ENCODE measurements around the gene SLIT3.
"Not testable (repeated sequence)": the region's sequence is repeated elsewhere in the genome, so short reads cannot be mapped to it uniquely, and the experiment has no call there.

Gene SLIT3

GRCh38 chr5:168668078-168668477 lies 632.9 kb downstream of the SLIT3 start:
- no peak for DNase-seq (ENCODE audit: low spot score)

DNA sequence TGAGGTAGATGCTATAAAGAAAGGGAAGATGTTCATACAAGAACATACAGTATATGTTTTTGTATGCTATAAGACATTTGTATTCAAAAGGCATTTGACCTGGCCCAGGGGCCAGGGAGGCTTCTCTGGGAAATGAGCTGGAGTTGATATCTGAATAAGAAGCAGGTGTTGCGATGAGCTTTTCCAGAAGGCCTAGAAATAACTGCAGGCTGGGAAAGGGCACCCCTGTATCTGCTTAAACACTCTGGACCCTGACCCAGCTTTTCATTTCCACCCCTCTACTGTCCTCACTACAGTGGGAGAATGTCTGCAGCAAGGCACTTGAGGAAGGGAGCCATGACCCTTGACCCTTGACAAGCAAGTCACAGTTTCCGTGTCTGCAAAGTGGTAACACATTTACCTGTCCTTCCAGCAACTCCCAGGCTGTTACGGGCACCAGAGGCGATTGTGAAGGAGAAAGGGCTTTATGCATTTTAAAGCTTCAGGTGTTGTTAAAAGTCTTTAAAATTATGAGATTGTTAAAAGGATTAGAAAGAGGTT lies 633.6 kb downstream of the SLIT3 start:
- no peak for DNase-seq (ENCODE audit: low spot score)

DNA sequence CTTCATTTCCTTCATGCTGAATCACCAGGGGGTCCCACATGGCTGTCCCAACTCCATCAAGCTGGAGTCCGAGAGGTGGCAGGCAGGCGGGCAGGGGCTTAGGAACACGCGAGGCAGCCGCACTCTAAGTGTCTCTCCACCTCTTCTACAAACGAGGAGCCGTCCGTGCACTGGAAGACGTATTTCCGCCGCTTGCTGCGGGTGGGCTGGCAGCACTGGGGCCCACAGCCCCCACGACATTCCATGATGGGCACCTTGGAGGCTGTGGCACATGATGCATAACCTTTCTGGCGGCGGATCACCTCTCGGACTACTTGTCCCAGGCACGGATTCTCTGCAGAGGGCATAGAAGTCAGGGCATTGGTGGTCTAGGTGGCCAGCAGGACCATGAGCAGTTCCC lies 634.6 kb downstream of the SLIT3 start:
- no peak for DNase-seq (ENCODE audit: low spot score)

DNA sequence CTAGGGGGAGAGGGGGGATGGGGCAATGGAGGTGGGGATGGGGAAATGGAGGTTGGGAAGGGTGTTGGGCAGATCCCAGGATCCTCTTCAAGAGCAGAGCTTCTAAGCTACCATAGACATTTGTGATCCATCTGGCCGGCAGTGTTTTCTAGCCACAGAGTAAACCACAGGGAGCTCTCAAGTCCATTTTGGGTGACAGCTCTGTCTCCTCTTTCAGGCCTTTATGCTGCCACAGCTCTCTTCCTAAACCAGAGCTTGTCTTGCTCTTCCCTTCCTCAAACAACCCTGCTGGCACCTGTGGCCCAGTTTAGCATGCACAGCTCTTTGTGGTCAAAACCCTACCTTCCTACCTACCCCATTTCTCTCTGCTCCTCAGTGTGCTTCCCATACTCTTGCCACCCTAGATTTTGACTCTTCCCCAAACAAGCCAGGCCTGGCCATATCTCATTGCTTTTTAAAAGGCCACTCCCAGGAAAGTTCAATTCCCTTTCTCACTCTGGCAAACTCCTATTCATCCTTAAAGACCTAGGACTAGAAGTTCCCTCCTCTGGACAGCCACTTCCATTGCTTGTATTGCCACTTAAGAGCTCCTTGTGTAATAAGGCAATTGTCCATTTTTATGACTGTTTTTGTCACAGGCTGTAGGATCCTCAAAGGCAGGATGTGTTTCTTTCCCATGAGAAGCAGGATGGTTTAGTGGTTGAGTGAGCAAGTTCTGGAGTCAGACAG lies 637.5 kb downstream of the SLIT3 start:
- DNase-seq (ENCODE audit: low spot score): no peak

DNA sequence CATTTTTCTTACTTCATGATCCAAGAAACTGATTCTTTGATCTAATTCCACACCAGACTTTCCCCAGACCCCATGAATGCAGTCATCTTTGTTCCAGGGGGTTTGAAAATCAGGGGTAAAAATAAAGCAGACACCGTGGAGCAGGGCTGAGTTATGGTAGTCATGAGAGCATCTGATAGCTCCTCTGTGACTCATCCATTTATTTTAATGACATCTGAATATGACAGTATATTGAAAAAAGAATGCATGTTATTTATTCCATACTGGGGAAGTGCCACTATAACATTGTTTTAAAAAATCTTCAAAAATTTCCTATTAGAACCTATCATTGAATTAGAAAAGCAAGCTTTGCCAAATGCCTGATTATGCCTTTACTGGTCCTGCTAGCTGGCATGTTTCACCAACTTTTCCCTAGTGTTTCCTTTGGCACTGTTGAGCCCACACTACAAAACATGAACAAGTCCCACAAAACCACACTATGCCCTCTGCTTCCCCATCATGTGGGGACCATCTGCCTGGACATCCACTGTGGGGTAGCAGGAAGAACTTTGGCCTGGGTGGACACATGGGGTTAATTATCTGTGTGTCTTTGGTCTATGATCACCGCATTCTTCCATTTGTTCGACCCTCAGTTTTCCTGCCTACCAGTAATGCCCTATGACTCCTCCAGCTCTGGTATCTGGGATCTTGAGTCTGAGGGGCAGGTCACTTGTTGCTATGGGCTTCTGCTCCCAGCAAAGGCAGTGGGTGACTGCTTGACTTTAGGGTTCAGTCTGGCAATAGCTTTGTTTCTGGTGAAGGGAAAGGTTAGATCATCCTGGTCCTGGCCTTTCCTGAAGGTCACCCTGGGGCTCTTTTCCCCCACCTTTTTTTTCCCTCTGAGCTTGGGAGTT lies 639.1 kb downstream of the SLIT3 start:
- no peak for DNase-seq (ENCODE audit: low spot score)

- DNase-seq (ENCODE audit: low spot score): no peak
Observed at GRCh38 chr5:168660691-168661090, 640.2 kb downstream of the SLIT3 start.

DNA sequence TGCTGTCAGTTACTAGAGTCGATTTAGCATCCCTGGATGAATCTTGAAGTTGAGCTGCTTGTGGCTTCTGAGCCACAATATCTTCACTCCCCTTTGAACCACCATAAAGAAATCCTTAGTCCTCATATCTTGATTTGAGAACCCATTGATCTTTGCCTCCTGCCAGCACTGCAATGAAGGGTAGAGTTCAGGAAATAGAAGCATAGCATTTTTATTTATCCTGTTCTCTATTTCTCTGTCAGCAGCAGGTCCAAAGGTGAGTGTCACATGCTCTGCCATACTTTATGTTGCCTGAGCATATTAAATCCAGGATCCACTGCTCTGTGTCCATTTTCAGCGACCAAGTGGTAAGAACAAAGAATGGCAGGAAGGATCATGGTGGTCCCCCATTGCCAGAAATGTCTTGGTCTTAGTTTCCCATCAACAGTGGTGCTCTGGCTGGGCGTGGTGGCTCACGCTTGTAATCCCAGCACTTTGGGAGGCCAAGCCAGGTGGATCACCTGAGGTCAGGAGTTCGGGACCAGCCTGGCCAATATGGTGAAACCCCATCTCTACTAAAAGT lies 641.6 kb downstream of the SLIT3 start:
- DNase-seq (ENCODE audit: low spot score): no peak

DNA sequence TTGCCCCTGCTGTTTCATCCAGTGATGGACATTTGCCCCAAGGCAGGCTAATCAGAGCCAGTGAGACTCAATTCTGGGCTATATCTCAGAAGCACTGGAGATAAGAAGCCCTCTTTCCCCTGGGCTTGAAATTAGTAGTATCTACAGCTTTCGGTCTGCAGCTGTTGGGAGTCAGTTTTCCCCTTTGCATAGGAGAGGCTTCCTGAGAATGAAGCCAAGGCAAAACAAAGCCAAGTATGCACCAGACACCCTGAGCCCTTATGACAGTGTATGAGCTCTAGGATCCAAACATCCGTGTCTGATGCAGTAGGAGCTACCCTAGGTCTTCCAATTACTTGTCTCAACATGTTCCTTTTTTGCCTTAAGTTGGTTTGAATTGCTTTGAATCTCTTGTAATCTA lies 642.5 kb downstream of the SLIT3 start:
- DNase-seq (ENCODE audit: low spot score): no peak

DNA sequence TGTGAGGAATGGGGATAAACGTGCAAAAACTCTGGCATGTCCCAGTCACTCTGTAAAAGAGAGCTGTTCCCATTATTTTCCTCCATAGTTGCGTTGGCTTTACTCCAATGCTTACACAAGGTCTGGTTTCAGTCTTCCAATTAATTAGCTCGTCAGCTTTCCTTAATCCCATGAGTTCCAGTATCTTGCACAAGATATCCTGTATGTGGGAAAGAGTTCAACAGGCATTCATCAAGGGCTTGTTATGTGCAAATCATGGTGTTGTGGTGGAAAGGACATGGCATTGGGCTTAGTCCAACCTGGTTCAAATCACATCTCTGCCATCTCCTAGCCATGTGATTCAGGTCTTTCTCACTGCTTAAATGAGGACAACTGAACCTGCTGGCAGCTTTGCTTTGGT lies 644.3 kb downstream of the SLIT3 start:
- DNase-seq (ENCODE audit: low spot score): no peak

DNA sequence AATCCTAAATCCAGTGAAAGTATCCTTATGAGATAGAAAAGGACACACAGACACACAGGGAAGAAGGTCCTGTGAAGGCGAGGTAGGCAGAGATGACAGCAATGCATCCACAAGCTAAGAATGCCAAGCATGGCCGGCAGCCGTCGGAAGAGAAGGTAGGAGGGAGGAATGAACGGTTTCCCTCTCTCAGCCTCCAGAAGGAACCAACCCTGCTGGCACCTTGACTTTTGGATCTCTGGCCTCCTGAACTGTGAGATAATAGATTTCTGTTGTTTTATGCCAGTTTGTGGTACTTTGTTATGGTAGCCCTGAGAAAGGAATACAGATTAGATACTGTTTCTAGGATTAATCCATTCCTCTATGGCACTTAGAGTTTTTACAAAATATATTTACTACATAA lies 645.6 kb downstream of the SLIT3 start:
- DNase-seq (ENCODE audit: low spot score): no peak

DNA sequence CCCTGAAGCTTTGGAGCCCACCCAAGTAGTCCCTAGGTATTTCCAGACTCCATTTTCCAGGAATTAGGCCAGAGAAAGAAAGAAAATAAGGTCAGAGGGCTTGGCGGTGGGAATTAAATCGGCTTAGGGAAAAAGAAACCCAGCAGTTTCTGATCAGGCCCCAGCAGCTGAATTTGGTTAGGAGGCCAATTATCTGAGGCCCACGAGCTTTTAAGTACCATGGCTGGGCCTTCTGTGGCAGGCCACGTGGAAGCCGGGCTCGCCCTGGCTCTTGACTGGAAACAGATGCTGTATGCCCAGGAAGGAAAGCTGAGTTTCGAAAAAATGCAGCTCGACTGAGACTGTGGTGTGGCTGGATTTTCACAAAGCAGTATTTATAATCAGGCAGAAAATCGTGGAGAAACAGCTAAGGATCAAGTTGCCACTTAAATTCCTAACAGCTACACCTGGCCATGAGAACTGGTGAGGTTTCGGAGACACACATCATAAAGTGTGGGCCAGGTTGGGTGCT lies 646.7 kb downstream of the SLIT3 start:
- DNase-seq (ENCODE audit: low spot score): no peak

DNA sequence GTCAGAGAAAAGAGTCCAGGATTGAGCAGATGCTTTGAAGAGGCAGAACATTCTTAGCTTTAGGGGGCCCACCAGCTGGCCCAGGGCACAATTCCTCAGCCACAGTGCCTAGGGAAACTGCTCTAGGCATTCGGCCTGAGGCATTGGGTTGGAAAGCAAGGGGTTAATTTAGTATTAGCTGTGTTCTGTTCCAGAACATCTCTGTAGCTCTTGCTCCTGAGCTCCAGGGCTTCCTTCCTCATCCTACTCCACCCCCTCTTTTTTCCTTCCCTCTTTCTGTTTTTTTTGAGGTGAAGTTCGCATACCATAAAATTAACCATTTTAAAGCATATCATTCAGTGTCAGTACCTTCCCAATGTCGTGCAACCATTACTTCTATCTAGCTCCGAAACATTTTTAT lies 647.3 kb downstream of the SLIT3 start:
- DNase-seq (ENCODE audit: low spot score): no peak

GRCh38 chr5:168651648-168652047 lies 649.3 kb downstream of the SLIT3 start:
- DNase-seq (ENCODE audit: low spot score): peak; percentile 46

GRCh38 chr5:168649306-168649705 lies 651.6 kb downstream of the SLIT3 start:
- DNase-seq (ENCODE audit: low spot score): no peak

DNA sequence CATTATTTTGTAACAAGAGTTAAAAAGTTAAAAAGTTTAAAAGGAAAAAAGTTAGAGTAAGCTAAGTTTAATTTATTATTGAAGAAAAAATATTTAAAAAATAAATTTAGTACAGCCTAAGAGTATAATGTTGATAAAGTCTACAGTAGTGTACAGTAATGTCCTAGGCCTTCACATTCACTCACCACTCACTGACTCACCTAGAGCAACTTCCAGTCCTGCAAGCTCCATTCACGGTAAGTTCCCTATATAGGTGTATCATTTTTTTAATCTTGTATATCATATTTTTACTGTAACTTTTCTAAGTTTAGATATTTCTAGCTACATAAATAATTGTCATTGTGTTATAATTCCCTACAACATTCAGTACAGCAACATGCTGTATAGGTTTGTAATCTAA lies 652.4 kb downstream of the SLIT3 start:
- DNase-seq (ENCODE audit: low spot score): no peak

DNA sequence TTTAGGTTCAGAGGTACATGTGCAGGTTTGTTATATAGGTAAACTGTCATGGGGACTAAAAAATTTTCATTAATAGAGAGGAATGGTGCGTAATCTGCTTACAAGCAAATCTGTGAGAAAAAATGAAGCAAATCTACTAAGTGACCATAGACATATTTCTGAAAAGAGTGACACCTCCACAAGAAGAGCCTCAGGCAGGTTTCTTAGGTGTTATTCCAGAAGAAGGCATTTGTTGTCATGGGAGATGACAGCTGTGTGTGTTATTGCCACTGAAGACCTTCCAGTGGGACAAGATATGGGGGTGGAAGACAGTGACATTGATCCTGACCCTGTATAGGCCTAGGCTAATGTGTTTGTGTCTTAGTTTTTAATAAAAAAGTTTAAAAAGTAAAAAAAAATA lies 652.9 kb downstream of the SLIT3 start:
- no peak for DNase-seq (ENCODE audit: low spot score)

GRCh38 chr5:168647083-168647482 lies 653.9 kb downstream of the SLIT3 start:
- no peak for DNase-seq (ENCODE audit: low spot score)

- no peak for DNase-seq (ENCODE audit: low spot score)
Observed at GRCh38 chr5:168646335-168646734, 654.6 kb downstream of the SLIT3 start.

DNA sequence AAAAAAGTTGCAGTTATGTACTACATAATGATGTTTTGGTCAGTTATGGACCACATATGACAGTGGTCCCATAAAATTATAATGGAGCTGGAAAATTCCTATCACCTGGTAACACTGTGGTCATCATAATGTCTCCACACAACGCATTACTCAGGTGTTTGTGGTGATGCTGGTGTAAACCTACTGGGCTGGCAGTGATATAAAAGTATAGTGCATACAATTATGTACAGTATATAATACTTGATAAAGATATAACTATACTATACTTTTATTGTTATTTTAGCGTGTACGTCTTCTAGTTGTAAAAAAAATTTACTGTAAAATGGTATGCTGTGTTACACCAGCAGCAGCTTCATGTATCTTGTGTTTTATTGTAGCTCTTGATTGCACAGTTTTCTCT lies 655.7 kb downstream of the SLIT3 start:
- DNase-seq (ENCODE audit: low spot score): no peak

DNA sequence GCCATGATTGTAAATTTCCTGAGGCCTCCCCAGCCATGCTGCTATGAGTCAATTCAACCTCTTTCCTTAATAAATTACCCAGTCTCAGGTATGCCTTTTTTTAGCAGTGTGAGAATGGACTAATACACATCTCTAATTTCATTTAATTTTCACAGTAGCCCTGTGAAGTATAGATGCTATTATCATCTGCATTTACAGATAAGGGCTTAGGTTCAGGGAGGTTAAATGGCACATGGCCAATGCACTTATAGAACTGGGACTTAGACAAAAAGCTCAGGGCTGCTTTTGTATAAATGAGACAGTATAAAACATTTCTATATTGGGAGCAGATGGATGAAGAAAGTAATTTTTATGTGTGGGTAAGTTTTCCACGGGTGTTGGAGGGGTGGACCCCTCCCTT lies 658.9 kb downstream of the SLIT3 start:
- DNase-seq (ENCODE audit: low spot score): no peak

- not testable (repeated sequence) for DNase-seq (ENCODE audit: low spot score)
Observed at GRCh38 chr5:168638846-168639245, 662.1 kb downstream of the SLIT3 start.

DNA sequence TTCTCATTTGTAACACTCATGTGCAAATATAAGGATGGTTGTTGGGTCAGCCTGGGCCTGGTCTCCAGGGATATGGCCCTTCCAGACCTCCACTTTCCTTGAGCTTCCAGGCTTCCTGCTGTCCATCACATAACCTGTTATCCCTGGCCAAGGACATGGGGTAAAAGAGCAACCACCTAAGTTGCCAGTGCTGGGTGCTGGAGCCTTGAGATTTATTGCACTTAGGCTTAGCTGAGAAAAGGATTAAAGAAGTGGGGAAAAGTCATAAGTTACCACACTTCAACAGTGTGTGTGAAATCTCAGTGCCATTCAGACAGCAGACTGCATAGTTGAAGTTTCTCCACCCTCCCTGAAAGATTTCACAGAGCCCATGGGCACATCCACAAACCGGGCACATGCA lies 663.1 kb downstream of the SLIT3 start:
- DNase-seq (ENCODE audit: low spot score): no peak

DNA sequence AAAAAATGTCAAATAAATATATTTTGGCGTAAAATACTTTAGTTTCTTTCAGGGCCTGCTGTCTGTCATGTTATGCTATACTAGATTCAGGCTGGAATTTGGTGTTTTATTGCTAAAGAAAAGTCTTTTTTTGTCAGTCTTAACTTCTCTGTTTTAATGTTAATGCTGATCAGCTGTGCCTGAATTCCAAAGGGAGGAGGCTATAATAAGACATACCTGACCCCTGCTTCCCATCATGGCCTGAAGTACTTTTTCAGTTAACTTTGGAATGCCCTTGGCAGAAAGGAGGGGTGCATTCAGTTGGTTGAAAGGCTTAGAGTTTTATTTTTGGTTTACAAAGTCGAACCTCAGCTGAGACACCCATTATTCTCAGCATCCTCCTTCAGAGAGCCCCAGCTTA lies 663.7 kb downstream of the SLIT3 start:
- DNase-seq (ENCODE audit: low spot score): no peak
